ENCODE measurements around the gene RPS2.
"Not testable (repeated sequence)": the region's sequence is repeated elsewhere in the genome, so short reads cannot be mapped to it uniquely, and the experiment has no call there.

The RPS2 gene

GRCh38 chr16:1962161-1963153, 2.2 kb downstream of the RPS2 start:
- DNase-seq = not testable (repeated sequence)

GRCh38 chr16:1961651-1962067, 3.0 kb downstream of the RPS2 start:
- no peak for DNase-seq

DNA sequence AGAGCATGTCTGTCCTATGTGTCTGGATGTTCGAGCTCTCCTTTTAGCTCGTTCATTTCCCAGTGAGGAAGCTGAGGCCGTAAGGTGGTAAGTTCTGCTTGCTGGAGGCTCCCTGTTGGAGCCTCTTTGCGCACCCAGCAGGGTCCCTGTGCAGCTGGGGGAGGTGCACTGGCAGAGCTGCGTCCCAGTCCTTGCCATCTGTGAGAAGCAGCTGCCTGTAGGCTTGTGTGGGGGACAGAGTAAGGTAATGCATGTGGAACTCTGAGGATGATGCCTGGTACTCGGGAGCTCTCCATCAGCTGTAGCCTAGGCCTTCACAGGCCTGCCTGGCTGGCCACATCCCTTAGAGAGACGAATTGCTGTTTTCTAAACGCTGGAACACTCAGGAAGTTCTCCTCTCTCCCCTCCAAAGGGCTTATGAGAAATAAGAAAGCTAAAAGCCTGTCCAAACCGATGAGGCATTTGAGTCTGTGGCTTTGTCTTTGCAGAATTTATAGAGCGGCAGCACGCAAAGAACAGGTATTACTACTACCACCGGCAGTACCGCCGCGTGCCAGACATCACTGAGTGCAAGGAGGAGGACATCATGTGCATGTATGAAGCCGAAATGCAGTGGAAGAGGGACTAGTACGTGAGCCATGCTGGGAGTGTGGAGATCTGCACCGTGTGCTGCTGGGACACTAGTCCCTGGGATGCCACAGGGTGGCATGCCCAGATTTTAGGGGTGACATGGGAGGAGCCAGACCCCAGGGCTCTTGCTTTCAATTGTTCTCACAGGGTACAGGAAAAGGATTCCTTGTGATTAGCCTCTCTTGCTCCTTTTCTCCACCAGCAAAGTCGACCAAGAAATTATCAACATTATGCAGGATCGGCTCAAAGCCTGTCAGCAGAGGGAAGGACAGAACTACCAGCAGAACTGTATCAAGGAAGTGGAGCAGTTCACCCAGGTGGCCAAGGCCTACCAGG, 3.7 kb downstream of the RPS2 start:
- peak; percentile 27 for DNase-seq

- DNase-seq = peak; percentile 81
Observed at GRCh38 chr16:1959269-1960039, 5.2 kb downstream of the RPS2 start, which contains the start of gene NDUFB10. Gene NDUFB10, plus strand, starts transcription at chr16:1959538. Its CDS starts 87 bp downstream, at chr16:1959625.

DNA sequence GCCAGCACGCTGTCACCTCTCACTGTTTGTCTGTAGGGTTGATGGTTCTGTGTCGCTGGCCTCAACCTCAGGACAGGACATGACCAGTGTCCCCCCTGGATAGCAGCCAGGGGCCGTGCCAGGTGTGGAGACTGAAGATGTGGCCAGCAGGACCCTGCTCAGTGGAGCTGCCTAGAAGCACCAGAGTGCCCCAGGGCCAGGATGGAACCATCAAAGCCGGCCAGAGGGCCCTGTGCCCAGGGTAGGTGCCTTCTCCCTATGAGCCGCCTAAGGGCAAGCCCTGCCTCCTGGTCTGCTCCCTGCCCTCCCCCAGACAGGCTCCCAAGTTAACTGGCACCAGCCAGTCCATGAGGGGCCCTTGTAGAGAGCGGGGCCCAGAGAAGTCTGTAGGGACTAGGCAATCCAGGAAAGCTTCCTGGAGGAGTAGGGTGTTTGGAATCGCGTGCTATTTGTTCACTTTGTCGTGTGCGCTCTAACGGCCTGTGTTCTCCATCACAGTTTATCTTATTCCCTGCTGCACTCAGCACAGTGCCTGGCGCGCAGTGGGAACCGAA, 5.8 kb downstream of the RPS2 start:
- no peak for DNase-seq

DNA sequence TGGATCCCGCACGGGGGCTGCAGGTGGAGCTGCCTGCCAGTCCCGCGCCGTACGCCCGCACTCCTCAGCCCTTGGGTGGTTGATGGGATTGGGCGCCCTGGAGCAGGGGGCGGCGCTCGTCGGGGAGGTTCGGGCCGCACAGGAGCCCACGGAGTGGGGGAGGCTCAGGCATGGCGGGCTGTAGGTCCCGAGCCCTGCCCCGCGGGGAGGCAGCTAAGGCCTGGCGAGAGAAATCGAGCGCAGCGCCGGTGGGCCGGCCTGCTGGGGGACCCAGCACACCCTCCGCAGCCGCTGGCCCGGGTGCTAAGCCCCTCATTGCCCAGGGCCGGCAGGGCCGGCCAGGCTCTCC, 6.5 kb downstream of the RPS2 start:
- DNase-seq = not testable (repeated sequence)

- not testable (repeated sequence) for DNase-seq
Observed at GRCh38 chr16:1957434-1958142, 7.0 kb downstream of the RPS2 start.

DNA sequence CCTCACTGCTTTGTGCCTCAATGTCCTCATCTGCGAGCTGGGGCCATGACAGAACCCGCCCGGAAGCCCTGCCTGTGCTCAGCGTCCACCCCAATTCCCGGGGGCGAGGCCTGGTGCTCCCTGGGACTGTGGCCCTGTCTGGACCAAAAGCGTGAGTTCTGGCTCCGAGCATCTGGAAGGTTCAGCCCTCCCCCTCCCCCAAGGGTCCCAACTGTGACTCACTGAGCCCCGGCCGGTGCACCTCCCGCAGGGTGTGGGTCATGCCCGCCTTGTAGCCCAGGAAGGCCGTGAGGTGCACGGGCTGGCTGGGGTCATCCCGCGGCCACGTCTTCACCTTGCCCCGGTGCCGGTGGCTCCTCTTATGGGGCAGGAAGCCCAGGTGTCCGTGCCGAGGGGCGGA, 10.9 kb downstream of the RPS2 start:
- DNase-seq = no peak

DNA sequence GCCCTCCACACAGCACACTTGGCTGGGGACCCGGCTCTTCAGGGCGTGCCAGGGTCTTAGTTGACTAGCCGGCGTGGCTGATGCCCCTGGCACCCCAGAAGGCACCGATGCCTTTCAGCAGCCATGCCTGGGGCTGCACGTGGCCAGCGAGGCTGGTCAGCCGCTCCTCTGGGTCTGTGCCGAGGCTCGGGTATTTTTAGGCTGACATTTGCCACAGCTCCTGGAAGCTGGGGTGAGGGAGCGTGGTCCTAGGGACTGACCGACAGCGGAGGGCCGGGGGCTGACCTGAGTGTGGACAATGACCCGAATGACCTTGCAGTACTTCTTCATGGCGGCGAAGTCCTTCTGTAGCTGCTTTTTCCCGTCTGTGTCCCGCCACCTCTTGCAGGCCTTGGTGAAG, 14.1 kb downstream of the RPS2 start:
- DNase-seq = no peak

DNA sequence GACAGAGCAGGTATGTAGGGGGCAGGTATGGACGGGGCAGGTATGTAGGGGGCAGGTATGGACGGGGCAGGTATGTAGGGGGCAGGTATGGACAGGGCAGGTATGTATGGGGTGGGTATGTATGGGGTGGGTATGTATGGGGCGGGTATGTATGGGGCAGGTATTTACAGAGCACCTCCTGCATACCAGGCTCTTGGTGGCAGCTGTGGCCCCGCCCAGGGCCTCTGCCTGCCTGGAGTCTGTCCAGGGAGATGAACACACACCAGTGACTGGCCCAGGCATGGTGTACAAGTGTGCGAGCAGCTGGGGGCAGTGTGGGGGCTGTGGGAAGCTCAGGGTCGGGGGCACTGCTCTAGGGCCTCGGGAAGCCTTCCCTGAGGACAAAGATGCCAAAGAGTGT, 14.6 kb downstream of the RPS2 start:
- DNase-seq = no peak

DNA sequence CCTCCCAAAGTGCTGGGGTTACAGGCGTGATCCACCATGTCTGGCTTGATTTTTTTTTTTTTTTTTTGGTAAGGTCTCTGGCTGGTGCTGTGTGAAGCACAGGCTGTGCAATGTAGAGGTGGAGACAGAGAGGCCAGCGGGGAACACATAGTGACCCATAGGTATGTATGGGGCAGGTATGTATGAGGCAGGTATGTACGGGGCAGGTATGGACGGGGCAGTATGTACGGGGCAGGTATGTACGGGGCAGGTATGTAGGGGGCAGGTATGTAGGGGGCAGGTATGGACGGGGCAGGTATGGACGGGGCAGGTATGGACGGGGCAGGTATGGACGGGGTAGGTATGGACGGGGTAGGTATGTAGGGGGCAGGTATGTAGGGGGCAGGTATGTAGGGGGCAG, 15.1 kb downstream of the RPS2 start:
- DNase-seq = no peak

- no peak for DNase-seq
Observed at GRCh38 chr16:1947369-1947670, 17.3 kb downstream of the RPS2 start.

- DNase-seq = no peak
Observed at GRCh38 chr16:1946495-1947368, 17.9 kb downstream of the RPS2 start.

DNA sequence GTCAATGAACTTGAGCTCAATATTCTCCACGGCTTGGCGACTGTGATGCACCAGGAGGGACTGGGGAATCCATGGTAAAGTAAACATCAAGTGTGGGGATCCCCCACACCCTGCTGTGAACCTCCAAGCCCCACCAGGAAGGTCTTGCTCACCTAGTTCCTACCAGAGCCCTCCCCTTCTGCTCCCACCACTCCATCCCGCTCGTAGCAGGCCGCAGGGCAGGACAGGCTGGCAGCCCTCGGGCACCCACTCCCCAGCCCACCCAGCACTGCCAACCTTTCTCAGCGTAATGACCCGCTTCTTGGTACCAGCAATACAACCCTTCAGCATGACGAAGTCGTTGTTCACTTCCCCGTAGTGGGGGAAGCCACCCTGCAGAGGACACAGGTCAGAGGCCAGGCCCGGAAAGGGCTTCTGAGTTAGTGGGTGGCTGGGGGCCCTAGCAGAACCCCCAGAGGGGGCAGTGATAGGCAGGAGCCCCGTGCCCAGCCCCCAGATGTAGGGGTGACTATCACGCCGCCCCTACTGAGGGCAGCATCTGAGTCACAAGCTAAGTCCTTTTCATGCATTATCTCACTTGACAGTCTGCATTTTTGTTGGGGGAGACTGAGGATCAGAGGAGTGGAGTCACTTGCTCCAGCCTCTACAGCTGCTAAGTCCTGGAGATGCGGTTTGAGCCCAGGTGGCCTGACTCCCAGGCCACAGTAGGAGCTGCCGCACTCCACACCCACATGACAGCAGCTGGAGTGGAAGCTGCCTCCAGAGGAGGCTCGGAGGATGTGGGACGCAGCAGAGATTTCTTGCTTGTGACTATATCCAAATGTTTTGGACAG, 18.9 kb downstream of the RPS2 start:
- no peak for DNase-seq

- no peak for DNase-seq
Observed at GRCh38 chr16:1944612-1945199, 19.9 kb downstream of the RPS2 start.

DNA sequence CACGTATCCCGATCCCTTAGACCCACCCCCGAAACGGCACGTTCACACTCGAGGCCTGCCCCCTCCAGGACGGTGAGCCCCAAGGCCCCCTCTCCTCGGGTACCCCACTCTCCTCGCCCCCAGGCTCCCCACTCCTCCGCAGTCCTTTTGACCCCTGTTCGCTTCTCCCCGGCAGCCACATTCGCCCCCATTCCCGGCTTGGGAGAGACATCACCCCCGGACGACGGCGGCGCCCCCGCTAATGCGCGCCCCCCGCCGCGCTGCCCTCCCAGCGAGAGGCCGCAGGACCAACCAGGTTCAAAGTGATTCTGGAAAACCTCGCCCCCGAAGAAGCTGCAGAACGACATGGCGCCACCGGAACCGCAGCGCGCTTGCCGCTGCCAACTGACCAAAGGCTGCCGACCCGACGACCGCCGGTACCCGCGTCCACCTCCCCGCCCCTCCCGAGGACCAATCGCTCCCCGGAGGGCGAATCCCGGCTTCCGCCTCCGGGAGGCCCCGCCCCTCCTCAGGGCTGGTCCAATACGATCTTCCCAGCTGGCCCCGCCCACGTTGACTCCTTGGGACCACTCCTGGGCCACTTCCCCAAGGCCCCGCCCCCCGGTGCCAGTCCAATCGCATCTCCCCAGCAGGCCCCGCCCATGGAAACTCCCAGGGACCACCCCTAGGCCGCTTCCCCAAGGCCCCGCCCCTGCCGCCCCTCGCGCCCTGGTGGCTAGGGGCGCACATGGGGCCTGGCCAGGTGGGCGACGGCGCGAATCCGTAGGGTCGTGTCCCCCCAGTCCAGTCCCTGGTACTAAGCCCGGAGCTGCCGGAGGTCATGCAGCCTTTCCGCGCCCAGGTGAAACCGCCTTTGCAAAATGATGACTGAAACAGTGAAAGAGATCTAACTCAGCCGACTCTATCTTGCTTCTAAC, 21.6 kb downstream of the RPS2 start, which contains the start of gene MSRB1:
Gene MSRB1, minus strand, starts transcription at position 390 of the 917 bp plus-strand sequence. Its CDS starts 43 bp downstream, at position 347.
- DNase-seq = peak; percentile 98

DNA sequence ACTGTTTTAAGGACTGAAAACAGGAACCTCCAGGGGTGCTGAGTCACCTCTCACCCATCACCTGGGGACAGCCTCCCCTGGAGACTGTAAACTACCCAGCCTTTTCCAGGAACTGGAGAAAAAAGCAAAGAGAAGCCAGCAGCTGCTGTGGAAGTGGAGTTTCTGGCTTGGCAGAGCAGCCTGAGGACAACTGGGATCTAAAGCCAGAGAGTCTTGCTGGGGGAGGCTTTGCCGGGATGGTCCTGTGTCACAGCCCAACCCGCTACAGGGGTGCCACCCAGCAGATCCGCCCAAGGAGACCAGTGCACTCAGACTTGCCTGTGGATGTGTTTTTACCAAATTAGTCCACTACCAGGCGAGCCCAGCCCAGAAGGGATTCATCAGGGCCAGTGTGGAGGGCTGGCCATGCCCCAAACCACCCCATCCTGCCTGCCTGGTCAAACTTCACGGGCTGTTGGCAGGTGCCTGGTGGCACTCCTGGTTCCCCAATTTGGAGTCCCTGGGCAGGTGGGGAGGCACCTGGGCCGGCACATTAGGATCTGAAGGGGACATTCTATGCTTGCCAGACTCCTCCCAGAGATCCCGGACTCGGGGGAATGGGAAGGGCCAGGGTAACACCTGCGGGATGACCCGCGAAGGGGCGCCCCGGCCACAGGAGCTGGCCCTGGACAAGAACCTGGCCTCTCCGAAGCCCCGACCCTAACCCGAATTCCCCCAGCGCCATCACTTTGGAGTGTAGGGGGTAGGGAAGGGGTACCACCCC, 22.4 kb downstream of the RPS2 start:
- DNase-seq = no peak

All from GDM1 (cell line).